HG03520 (cell line): ENCODE data around the gene FBXO42.
"Not testable (repeated sequence)": the region's sequence is repeated elsewhere in the genome, so short reads cannot be mapped to it uniquely, and the experiment has no call there.

Experiments
- ATAC-seq: cut with Tn5 transposase; IDR thresholded peaks from one replicate; pipeline ENCODE4 v1.9.1; 2021; ENCODE audit warnings: mild to moderate bottlenecking, moderate library complexity; ENCODE audit not compliant: unreplicated experiment

Gene FBXO42

DNA sequence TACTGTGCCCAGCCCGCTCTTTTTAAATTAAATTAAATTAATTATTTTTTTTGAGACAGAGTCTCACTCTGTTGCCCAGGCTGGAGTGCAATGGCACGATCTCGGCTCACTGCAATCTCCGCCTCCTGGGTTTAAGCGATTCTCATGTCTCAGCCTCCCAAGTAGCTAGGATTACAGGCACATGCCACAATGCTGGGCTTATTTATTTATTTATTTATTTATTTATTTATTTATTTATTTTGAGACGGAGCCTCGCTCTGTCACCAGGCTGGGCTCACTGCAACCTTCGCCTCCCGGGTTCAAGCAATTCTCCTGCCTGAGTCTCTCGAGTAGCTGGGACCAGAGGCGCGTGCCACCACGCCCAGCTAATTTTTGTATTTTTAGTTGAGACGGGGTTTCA is 129.6 kb downstream of the FBXO42 start:
- ATAC-seq: not testable (repeated sequence)

DNA sequence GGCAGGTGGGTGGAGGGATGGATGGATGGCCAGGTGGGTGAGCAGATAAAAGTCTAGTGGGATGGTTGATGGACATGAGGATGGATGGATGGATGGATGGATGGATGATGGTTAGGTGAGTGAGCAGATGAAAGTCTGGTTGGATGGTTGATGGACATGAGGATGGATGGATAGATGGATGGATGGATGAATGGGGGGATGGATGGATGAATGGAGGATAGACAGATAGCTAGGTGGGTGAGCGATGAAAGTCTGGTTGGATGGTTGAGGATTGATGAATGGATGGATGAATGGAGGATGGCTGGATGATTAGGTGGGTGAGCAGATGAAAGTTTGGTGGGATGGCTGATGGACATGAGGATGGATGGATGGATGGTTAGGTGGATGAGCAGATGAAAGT is 130.8 kb downstream of the FBXO42 start:
- ATAC-seq: no peak

DNA sequence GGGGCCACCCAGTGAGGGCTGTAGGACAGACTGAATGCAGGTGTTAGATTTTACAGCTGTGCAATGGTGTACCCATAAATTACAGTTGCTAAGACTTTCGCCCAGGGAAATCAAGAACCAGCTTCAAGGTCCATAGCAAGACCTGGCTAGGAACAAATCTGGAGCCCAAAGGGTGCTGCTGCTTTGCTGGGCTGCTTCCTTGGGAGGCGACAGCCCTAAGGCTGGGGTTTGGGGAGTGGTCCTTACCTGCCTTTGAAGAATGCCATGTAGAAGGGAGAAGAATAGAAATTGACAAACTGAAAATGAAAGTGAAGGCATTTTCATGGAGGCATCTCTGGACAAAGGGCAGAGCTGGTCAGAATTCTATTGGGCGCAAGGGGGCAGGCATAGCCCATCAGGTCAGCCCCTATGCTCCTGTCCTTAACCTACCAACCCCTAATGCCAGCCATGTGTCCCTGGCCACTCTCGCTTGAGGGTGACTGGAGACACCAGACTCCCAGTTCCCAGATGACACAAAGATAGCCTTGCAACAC is 132.2 kb downstream of the FBXO42 start:
- no peak for ATAC-seq

DNA sequence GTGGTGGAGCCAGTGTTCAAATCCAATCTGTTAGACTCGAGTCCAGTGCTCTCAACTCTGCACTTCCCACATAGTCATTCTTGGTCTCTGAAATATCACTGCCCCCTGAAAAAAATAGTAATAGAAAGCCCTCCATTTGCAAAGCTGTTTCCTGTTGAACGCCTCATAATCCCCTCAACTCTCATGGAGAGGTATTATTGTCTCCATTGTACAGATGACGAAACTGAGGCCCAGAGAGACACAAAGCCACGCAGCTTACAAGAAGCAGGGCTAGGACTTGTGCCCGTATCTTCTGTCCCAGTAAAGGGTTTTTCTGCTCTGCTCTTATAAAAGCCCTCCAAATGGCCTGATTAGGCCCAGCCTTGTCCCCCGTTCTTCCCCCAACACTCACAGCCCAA is 133.6 kb downstream of the FBXO42 start:
- ATAC-seq: no peak

DNA sequence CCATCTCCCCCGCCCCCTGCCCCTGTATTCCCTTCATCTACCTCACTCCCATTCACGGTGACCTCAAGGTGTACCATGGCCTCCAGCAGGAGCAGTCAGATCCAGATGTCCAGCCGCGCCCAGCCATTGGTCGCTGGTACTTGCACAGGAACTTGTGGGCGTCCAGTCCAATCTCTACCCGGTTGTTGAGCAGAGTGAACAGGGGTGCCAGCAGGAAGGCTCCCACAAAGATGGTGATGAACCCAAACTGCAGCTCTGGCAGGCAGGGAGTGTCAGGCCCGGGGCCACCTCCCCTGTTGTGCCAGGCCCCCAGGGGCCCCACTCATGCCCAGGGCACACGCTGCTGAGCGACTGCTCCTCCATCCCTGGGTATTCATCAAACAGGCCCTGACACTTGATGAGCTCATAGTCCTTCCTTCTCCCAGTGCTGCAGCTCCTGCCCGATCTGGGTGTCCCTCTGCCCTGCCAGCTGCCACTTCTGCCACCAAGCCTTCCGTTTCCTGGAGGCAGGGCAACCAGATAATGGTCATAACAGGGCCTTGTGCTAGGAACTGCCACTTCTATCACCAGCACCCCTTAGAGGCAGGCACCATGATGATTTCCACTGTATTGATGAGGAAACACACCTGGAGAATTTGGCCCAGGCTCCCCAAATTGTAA is 134.1 kb downstream of the FBXO42 start:
- no peak for ATAC-seq

DNA sequence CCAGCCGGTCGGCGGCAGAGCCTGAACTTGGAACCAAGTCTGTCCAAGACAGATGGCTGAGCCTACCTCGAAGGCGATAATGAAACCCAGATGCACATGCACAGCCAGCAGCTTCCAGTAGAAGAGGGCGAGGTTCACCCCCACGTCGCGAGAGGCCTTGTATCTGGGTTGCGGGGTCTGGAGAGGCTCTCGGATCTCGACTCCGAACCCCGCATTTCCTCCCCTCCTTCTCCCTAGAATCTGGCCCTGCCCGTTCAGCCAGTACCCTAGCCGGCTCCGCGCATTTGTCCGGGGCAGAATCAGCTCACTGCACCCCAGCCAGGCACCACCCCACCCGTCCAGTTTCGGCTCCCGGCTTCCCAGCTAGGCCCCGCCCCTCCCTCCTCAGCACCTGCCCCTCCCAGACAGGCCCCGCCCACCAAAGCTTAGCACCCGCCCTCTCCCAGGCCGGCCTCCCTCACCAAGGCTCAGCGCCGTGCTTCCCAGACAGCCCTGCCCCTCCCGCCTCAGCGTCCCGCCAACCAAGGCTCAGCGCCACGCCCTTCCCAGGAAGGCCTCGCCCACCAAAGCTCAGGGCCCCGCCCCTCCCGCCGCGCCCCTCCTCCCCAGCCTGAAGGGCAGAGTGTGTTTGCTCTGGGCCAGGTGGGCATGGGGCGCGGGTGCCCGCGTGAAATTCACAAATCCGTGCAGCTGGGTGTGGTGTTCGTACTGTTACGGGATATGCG is 135.1 kb downstream of the FBXO42 start:
- ATAC-seq: peak; percentile 67

DNA sequence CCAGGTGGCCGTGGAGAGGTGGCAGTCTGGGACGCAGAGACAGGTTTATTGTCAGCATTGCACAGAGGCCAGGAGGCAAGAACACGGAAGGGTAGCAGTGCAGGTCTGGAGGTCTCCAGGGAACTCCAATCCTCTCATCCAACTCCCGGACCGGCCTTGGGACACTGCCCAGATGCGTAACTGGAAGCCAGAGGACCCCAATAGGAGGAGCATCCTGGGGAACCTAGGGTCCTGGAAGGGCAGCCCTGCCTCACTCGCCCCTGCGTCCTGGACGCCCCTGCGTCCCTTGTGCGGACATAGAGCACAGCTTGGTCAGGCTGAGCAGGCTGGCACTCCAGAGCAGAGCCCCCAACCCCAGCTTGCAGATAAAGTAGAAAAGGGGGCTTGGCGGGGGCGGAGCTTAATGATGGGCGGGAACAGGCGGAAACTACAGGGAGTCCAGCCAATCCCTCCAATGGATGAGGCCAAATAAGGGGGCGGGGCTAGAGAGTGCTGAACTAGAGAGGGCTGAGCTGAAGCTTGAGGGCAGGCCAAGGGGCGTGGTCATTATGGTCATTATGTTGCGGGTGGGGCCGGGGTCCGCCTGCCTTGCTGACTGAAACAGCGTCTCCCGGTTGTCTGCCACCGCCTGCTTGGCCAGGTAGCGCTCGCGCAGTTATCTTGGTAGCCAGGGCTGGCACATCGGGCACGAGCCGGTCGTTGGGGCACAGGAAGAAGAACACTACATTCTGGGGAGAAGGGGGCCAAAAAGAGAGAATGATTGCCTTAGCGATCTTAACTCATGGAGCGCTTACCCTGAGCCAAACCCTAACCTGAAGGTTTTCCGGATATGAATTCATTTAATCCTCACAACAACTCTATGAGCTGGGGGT is 136.2 kb downstream of the FBXO42 start:
- ATAC-seq: peak; percentile 41

DNA sequence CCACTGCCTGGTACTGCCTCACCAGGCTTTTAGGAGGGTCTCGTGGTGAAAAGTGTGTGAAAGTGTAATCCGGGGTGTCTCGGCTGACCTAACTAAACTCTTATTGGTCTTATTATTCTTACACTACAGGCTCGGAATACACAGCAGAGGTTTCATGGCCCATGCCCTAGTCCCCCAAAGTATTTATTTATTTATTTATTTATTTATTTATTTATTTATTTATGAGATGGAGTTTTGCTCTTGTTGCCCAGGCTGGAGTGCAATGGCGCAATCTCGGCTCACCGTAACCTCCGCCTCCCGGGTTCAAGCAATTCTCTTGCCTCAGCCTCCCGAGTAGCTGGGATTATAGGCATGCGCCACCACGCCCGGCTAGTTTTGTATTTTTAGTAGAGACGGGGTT is 137.0 kb downstream of the FBXO42 start:
- ATAC-seq: not testable (repeated sequence)

DNA sequence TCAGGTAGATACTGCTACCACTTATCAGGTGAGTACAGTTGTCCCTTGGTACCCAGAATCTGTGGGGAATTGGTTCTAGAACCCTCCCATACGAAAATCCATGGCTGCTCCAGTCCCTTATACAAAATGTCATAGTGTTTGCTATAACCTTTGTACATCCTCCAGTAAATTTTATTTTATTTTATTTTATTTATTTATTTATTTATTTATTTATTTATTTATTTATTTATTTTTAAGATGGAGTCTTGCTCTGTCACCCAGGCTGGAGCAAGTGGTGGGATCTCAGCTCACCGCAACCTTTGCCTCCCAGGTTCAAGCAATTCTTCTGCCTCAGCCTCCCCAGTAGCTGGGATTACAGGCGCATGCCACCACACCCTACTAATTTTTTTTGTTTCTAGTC is 138.7 kb downstream of the FBXO42 start:
- not testable (repeated sequence) for ATAC-seq

DNA sequence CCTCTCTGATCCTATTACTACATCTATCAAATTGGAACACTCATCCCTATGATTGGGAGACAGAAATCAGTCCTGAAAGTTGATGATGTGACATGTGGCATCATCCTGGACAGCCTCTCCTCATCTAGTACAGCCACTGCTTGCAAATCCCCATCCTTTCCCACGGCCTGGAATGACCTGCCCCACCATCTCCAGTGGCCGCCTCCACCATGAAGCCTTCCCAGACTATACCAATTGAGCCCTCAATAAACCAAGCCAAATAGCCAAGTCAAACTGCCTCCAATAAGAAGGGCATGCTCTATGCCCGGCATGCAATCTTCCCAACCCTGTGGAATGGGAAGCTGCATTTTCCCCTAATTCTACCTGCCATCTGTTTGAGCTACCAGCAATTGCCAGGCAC is 139.3 kb downstream of the FBXO42 start:
- ATAC-seq: no peak

DNA sequence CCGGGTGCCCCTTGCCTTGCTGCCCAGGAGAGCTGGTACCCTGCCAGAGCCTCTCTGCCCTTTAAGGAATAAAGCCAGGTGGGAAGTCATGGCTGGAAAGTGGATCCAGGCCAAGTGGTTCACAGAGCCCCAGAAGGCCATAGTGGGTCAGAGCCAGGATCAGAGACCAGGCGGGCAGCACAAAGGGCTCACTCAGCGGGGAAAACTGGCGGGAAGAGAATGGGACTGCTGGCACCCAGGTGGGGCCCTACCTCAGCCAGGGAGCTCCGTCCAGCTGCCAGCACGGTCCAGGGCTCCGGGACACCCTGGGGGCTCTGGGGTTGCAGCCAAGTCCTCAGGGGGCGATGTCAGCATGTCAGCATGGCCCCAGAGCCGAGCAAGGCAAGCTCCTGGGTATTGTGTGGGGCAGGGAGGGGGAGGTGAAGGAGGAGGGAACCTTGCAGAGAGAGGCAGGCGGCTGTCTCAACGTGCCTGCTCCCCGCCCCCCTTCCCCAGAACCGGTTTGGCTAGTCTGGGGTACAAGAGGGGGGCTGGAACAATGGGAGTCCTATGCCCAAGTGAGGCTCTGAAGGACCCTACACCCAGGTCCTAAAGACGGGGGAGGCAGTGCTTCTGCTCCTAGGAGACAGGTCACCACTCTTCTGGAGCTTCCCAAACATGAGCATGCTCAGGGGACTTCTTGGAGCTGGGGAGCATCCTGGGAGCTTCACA is 139.9 kb downstream of the FBXO42 start, which contains the start of gene ARHGEF19:
Gene ARHGEF19, minus strand, starts transcription at position 402 of the 711 bp plus-strand sequence. CDS start 3,598 bp downstream, outside the sequence.
- ATAC-seq: no peak

DNA sequence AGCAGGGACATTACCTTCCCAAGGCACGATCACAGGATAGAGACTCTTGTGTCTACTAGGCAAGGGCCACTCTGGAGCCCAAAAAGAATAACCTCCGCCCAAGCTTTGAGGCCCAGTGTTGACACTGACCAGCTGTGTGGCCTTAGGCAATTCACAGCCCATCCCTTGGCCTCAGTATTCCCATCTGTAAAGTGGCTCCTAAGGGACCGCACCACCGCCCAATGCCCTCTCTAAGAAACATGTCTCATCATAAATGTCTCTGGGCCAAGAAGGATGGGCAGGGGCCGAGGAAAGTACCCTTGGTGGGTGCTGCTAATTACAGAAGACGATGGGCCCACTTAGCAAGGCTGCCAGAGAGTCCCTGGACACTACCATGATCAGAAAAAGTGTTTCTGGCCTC is 140.5 kb downstream of the FBXO42 start:
- no peak for ATAC-seq

DNA sequence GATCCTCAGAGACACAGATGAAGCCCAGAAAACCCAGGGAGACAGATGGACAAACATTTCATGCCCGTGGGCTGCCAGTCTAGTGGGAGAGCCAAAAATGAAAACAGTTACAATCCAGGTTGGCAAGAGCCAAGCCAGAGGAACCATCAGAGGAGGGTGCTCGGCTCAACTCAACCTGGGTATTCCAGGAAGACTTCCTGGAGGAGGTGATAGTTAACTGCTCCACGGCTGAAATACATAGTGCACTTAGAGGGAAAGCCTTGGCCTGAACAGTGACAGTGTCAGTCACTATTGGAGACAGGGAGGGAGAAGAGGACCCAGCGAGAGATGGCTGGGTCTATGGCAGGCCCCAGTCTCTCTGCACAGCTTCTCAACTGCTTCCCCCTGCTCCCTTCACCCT is 141.7 kb downstream of the FBXO42 start:
- ATAC-seq: no peak

DNA sequence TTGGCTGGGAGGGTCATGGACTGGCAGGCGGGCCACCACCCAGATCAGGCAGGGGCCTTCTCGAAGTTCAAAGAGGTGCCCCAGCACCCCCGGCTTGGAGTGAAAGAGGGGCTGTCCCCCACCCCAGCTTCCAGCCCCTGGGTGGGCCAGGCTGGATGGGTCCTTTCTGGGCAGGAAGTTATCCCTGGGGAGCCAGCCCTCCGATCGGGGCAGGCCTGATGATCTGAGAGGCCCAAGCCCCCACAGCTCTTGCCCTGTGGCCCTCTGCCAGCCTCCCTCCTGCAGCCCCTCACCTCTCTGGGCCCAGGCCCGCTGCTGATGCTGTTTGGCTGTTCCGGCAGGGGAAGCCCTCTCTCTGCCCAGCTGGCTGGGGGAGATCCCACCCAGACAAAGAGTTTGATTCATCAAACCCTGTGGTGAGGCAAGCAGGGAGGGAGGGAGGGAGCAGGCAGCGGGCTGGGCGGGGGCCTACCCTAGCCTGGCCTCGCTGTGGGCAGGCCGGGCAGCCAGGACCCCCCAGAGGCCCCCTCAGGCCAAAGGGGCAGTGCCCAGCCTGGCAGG is 142.4 kb downstream of the FBXO42 start:
- ATAC-seq: no peak

DNA sequence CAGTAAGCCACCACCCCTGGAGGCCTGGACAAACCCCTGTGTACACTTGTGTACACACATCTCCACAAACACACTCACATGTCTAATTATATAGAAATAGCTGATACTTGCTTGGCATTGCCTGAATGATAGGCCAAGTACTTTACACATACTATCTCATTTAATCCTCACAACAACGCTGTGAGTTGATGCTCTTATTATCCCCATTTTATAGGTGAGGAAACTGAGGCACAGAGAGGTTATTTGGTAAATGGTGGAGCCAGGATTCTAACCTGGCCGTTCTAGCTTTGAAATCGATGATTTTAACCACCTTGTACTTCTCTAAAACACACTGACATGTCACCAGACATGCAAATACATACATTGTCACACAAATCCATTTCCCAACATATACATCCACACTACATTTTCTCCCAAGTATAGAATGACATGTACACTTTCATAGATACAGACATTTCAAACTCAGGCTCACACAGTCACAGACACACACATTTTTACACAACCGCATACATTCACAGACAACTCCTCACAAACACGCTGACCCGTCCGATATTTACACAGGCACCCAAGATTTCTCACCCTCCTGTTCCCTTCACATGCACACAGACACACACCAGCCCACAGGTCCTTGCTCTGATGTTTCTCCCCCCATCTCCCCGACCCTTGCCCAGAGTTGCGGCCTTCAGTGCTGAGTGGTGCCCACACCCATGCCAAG is 143.0 kb downstream of the FBXO42 start:
- ATAC-seq: no peak

DNA sequence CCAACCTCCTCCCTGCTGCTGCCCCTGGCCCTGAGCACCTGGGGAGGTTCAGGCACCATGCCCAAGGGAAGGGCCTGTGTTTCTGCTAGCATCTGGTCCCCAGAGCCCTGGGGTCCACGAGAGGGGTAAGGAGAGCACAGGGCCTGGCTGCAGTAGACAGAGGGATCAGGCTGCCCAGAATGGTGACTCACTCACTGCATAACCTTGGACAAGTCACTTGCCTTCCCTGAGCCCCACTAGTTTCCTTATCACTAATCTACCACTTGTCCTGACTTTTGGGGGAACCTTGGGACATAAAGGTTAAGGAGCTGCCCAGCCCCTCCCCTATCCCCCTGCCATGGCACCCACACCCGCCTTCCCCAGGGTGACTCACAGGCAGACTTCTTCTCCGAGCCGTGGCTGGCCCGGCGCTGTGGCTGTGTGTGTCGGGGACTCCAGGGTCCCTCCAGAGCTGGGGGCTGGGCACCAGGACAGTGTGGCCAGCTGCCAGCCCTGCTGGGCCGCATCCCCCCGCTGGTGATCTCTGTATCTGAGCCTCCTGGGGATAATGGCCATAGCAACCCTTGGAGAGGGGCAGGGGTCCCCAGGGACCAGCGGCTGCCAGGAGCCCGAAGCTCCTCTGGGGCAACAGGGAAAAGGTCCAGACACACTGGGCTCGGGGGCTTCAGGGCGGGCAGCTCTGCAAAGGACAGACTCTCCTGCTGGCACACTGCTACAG is 143.9 kb downstream of the FBXO42 start:
- ATAC-seq: no peak

DNA sequence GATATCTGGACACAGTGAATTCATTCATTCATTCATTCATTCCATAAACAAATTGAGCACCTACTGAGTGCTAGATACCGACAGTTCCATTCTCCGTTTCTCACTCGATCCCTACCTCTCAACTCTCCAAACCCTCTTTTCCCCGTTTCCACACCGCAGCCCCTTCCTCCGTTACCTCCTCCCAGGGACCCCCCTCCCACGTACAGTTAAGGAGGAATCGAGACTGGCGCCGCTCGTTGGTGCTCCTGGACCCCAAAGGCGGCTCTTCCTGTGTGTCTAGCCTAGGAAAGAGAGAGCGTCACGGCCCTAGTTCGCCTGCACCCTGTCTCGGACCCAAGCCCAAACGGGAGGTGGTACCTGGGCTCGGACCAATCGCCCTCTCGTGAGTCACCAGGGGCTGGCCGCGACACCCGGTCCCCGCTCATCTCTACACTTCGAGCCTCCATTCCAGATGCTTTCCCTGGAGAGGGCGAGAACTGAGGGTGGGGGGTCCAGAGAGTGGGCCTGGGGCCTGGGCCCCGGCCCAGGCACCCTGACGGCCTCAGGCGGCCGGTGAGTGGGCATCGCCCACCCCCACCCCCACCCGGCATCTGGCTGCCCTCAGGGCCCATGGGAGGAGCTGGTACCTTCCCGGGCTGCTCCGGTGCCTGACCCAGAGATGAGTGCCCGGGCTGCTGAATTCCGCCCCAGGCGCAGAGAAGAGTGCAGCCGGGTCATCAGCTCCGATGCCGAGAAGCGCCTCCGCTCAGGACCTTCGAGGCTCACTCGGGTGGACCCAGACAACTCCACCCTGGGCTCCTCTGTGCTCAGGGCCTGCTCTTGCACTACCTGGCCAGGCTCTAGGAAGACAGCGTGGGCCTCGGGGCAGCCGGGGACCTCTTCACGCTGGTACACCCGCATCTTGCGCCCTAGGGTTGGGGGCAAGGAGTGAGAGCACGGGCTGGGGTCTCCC is 144.7 kb downstream of the FBXO42 start:
- no peak for ATAC-seq
